Duodenal mucosa (tissue), 2 donors: ENCODE results near the gene ERCC4.

Source experiments
- H3K27ac ChIP-seq: one replicate; pipeline ENCODE4 v1.7.0; 2013; ENCODE audit warnings: low read depth, low read length
- H3K27me3 ChIP-seq, 2 donors: one replicate each; pipeline ENCODE4 v1.7.0; 2013; ENCODE audit warnings: low read length in 2 of 2, control low read depth in 1 of 2; ENCODE audit not compliant: insufficient read depth in 2 of 2, control insufficient read depth in 1 of 2
- H3K36me3 ChIP-seq, 2 donors: one replicate each; pipeline ENCODE4 v1.7.0; 2013; ENCODE audit warnings: low read length in 2 of 2, control low read depth in 1 of 2; ENCODE audit not compliant: insufficient read depth in 2 of 2, control insufficient read depth in 1 of 2
- H3K4me1 ChIP-seq, 2 donors: one replicate each; pipeline ENCODE4 v1.7.0; 2013; ENCODE audit warnings: low read length in 2 of 2, control low read depth in 1 of 2; ENCODE audit not compliant: insufficient read depth in 2 of 2, control insufficient read depth in 1 of 2
- H3K4me3 ChIP-seq, 2 donors: one replicate each; pipeline ENCODE4 v1.7.0; 2013; ENCODE audit warnings: low read length in 2 of 2, low read depth in 1 of 2
- H3K9ac ChIP-seq, 2 donors: one replicate each; pipeline ENCODE4 v1.7.0; 2013; ENCODE audit warnings: low read length in 2 of 2, low read depth in 1 of 2
- H3K9me3 ChIP-seq, 2 donors: one replicate each; pipeline ENCODE4 v1.7.0; 2013; ENCODE audit warnings: low read length in 2 of 2, control low read depth in 1 of 2; ENCODE audit not compliant: control insufficient read depth in 1 of 2

The ERCC4 gene

GRCh38 chr16:13909872-13910303 lies 10.1 kb upstream of the ERCC4 start:
- H3K4me3 ChIP-seq = no peak overlapping the region
- H3K36me3 ChIP-seq = no peaks in the 10 kb centered on the region
- no peak overlapping the region for H3K9ac ChIP-seq
- peaks cover 2 to 4% of the 10 kb centered on the region in 2 donors for H3K9me3 ChIP-seq
- H3K27ac ChIP-seq = no peak overlapping the region
- H3K4me1 ChIP-seq = peaks cover 0 to 4% of the 10 kb centered on the region in 2 donors
- H3K27me3 ChIP-seq = peaks cover 0 to 9% of the 10 kb centered on the region in 2 donors

DNA sequence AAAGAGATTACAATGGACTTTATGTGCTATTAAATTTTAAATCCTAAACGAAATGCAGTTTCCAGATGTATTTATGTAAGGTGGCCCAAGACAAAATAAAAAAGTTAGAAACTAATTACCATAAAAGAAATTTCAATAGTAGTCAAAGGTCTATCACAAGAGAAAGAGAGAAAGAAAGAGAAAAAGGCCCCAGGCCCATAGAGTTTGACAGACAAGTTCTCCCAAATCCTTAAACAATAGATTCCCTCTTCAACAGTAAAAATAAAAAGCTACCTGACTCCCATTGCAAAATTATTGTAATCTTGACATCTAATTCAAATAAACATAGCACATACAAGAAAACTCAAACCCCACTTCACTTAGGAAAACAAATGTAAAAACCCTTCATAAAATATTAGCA lies 8.6 kb upstream of the ERCC4 start:
- Histone ChIP-seq H3K27me3 (peaks cover 0 to 9% of the 10 kb centered on the region in 2 donors), H3K27ac (no peak overlapping the region), H3K4me1 (peaks cover 0 to 4% of the 10 kb centered on the region in 2 donors), H3K9me3 (peaks cover 2 to 4% of the 10 kb centered on the region in 2 donors), H3K9ac (no peak overlapping the region), H3K4me3 (no peak overlapping the region), H3K36me3 (no peaks in the 10 kb centered on the region)

- Histone ChIP-seq H3K27me3 (peaks cover 0 to 9% of the 10 kb centered on the region in 2 donors), H3K9ac (no peak overlapping the region), H3K36me3 (no peaks in the 10 kb centered on the region), H3K4me1 (peaks cover 0 to 4% of the 10 kb centered on the region in 2 donors), H3K4me3 (no peak overlapping the region), H3K9me3 (peaks cover 2 to 4% of the 10 kb centered on the region in 2 donors), H3K27ac (no peak overlapping the region)
Measured at GRCh38 chr16:13911871-13912270, 8.1 kb upstream of the ERCC4 start.

- no peak overlapping the region for H3K4me3 ChIP-seq
- H3K27ac ChIP-seq = no peak overlapping the region
- no peaks in the 10 kb centered on the region for H3K36me3 ChIP-seq
- peaks cover 0 to 9% of the 10 kb centered on the region in 2 donors for H3K27me3 ChIP-seq
- H3K4me1 ChIP-seq = peaks cover 0 to 4% of the 10 kb centered on the region in 2 donors
- peaks cover 2 to 4% of the 10 kb centered on the region in 2 donors for H3K9me3 ChIP-seq
- no peak overlapping the region for H3K9ac ChIP-seq
Measured at GRCh38 chr16:13912891-13913290, 7.1 kb upstream of the ERCC4 start.

- H3K4me3 ChIP-seq = no peak overlapping the region
- peaks cover 0 to 3% of the 10 kb centered on the region in 2 donors for H3K27me3 ChIP-seq
- peaks cover 0 to 4% of the 10 kb centered on the region in 2 donors for H3K4me1 ChIP-seq
- H3K9me3 ChIP-seq = peaks cover 2 to 4% of the 10 kb centered on the region in 2 donors
- no peaks in the 10 kb centered on the region for H3K36me3 ChIP-seq
- no peak overlapping the region for H3K27ac ChIP-seq
- H3K9ac ChIP-seq = no peak overlapping the region
Measured at GRCh38 chr16:13913374-13914292, 6.3 kb upstream of the ERCC4 start.

GRCh38 chr16:13915033-13915635 lies 4.8 kb upstream of the ERCC4 start:
- H3K27ac ChIP-seq = no peak overlapping the region
- no peak overlapping the region for H3K4me3 ChIP-seq
- peaks cover 3 to 9% of the 10 kb centered on the region in 2 donors for H3K4me1 ChIP-seq
- no peaks in the 10 kb centered on the region for H3K27me3 ChIP-seq
- H3K9me3 ChIP-seq = peaks cover 2 to 4% of the 10 kb centered on the region in 2 donors
- no peak overlapping the region for H3K9ac ChIP-seq
- H3K36me3 ChIP-seq = no peaks in the 10 kb centered on the region

DNA sequence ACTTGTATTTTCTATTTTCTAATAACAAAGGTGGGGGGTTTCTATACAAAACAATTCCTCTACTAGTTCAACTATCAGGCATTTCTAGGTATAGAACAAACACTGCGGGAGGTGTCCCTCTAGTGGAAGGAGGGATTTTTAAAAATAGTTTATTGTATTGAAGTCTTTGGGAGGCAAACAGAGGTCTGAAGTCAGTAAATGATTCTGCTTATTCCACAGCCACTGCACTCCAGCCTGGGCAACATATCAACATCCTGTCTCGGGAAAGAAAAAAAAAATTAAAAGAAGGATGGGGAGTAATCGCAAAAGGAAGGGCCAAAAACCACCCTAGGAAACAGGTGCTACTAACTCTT lies 648 bp upstream of the ERCC4 start:
- peak overlapping the region; percentile 17 to 34 for H3K4me3 ChIP-seq
- peak overlapping the region in 1 of 2 donors; percentile 12 for H3K9ac ChIP-seq
- no peak overlapping the region for H3K27ac ChIP-seq
- H3K9me3 ChIP-seq = no peaks in the 10 kb centered on the region
- peaks cover 12 to 17% of the 10 kb centered on the region in 2 donors for H3K4me1 ChIP-seq
- no peaks in the 10 kb centered on the region for H3K27me3 ChIP-seq
- no peaks in the 10 kb centered on the region for H3K36me3 ChIP-seq

GRCh38 chr16:13920510-13920818 lies 510 bp downstream of the ERCC4 start:
- Histone ChIP-seq H3K4me1 (peaks cover 12 to 17% of the 10 kb centered on the region in 2 donors), H3K27me3 (no peaks in the 10 kb centered on the region), H3K9ac (peak overlapping the region; percentile 98 to 99), H3K27ac (peak overlapping the region; percentile 71), H3K9me3 (no peaks in the 10 kb centered on the region), H3K4me3 (peak overlapping the region; percentile 97 to 99), H3K36me3 (peaks cover 0 to under 1% of the 10 kb centered on the region in 2 donors)

DNA sequence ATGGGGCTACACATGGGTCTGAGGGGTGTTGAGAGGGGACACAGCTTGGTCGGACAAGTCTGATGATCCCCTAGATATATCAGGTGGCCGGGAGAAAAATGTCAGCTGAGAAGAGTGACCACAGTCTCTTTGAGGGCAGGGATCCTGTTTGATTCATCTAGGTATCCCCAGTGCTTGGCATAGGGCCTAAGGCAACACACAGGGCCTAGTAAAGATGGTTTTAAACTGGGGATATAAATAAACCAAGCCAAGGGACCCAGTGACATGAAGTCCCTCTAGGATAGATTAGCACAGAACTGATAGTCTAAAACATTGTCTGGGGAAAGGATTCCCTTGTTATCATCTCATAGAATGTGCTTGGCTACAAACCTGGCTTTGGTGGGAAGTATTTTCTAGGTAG lies 1.4 kb downstream of the ERCC4 start:
- Histone ChIP-seq H3K4me3 (no peak overlapping the region), H3K9me3 (no peaks in the 10 kb centered on the region), H3K4me1 (peaks cover 12 to 17% of the 10 kb centered on the region in 2 donors), H3K27ac (no peak overlapping the region), H3K9ac (peak overlapping the region; percentile 98 to 99), H3K27me3 (no peaks in the 10 kb centered on the region), H3K36me3 (peaks cover 0 to 4% of the 10 kb centered on the region in 2 donors)

GRCh38 chr16:13923703-13924298 lies 3.8 kb downstream of the ERCC4 start:
- Histone ChIP-seq H3K36me3 (peaks cover 0 to 4% of the 10 kb centered on the region in 2 donors), H3K27ac (no peak overlapping the region), H3K27me3 (no peaks in the 10 kb centered on the region), H3K4me3 (no peak overlapping the region), H3K9me3 (no peaks in the 10 kb centered on the region), H3K9ac (no peak overlapping the region), H3K4me1 (peaks cover 12 to 17% of the 10 kb centered on the region in 2 donors)
